NCI-H2171 (cell line): ENCODE data around the gene FCHSD2.
"Not testable (repeated sequence)": the region's sequence is repeated elsewhere in the genome, so short reads cannot be mapped to it uniquely, and the experiment has no call there.

ENCODE experiments used
- DNase-seq: peaks from one replicate; lab custom pipeline; 2025; lab: John Stamatoyannopoulos, UW

Gene FCHSD2

GRCh38 chr11:73151416-73151815 is 9.3 kb upstream of the FCHSD2 start:
- DNase-seq, result no peak

- DNase-seq, result no peak
Measured at GRCh38 chr11:73149105-73149504, 7.0 kb upstream of the FCHSD2 start.

GRCh38 chr11:73147771-73148681 is 5.9 kb upstream of the FCHSD2 start:
- peak; percentile 72 for DNase-seq

GRCh38 chr11:73145986-73146575 is 4.0 kb upstream of the FCHSD2 start:
- DNase-seq, result no peak

- peak; percentile 34 for DNase-seq
Measured at GRCh38 chr11:73143126-73143838, 1.2 kb upstream of the FCHSD2 start.

- DNase-seq, result no peak
Measured at GRCh38 chr11:73141309-73142127, 600 bp downstream of the FCHSD2 start.

- DNase-seq, result no peak
Measured at GRCh38 chr11:73141031-73141308, 1.1 kb downstream of the FCHSD2 start.

- no peak for DNase-seq
Measured at GRCh38 chr11:73140213-73141030, 1.7 kb downstream of the FCHSD2 start.

GRCh38 chr11:73139476-73140198 is 2.5 kb downstream of the FCHSD2 start:
- DNase-seq, result no peak

GRCh38 chr11:73137944-73138274 is 4.2 kb downstream of the FCHSD2 start:
- DNase-seq, result no peak

GRCh38 chr11:73137262-73137943 is 4.7 kb downstream of the FCHSD2 start:
- DNase-seq, result no peak

GRCh38 chr11:73136722-73137121 is 5.4 kb downstream of the FCHSD2 start:
- DNase-seq, result not testable (repeated sequence)

GRCh38 chr11:73135346-73136284 is 6.5 kb downstream of the FCHSD2 start:
- no peak for DNase-seq

GRCh38 chr11:73132349-73132748 is 9.8 kb downstream of the FCHSD2 start:
- DNase-seq, result not testable (repeated sequence)

- DNase-seq, result no peak
Measured at GRCh38 chr11:73130181-73130580, 11.9 kb downstream of the FCHSD2 start.

GRCh38 chr11:73129198-73129597 is 12.9 kb downstream of the FCHSD2 start:
- DNase-seq, result no peak

GRCh38 chr11:73126804-73127480 is 15.2 kb downstream of the FCHSD2 start:
- DNase-seq, result no peak

GRCh38 chr11:73124800-73125199 is 17.3 kb downstream of the FCHSD2 start:
- DNase-seq, result no peak
